GM12891 (cell line): ENCODE measurements around the gene WDR20.

Source experiments
- PAX5 ChIP-seq: IDR thresholded peaks from 2 replicates; pipeline ENCODE4 v1.6.1; 2011; ENCODE audit warnings: low read length, moderate library complexity, mild to moderate bottlenecking; ENCODE audit not compliant: insufficient read depth, severe bottlenecking
- POLR2A ChIP-seq: IDR thresholded peaks from 2 replicates; pipeline ENCODE4 v1.6.1; 2011; ENCODE audit warnings: low read depth, low read length, control low read depth
- POLR2AphosphoS5 ChIP-seq: IDR thresholded peaks from 2 replicates; pipeline ENCODE4 v1.6.1; 2011; ENCODE audit warnings: low read depth, low read length, control low read depth
- POU2F2 ChIP-seq: IDR thresholded peaks from 2 replicates; pipeline ENCODE4 v1.6.1; 2011; ENCODE audit warnings: low read depth, mild to moderate bottlenecking, control low read depth, low read length, moderate library complexity
- SPI1 ChIP-seq: IDR thresholded peaks from 2 replicates; pipeline ENCODE4 v1.6.1; 2011; ENCODE audit warnings: low read depth, low read length, control low read depth
- TAF1 ChIP-seq: IDR thresholded peaks from 2 replicates; pipeline ENCODE4 v1.6.1; 2011; ENCODE audit warnings: low read depth, low read length, control low read depth

DNA sequence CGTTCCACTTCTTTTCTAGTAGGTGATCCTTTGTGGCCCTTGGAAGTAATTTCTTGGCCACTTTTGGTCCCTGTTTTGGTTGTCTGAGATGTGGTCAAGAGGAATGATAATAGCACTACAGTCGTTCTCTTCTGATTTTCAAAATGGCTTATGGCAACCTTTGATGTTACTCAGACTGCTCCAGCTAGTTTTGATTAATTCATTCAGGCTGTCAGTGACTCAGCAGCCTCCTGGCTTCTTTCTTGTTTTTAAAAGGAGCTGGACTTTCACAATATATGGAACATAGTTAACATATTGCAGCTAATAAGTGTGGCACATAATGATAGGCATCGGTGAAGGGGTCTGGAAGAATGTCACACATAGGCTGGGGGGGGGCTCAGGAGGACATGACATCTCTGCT is 47.3 kb downstream of the WDR20 start:
- no peak for TF ChIP-seq POLR2AphosphoS5
- no peak for TF ChIP-seq POLR2A
- no peak for TF ChIP-seq TAF1
- TF ChIP-seq PAX5 = no peak
- TF ChIP-seq POU2F2 = no peak
- no peak for TF ChIP-seq SPI1
